GM12801 (cell line): Measurements from ENCODE around the gene ANKIB1.

Experiments
- TF ChIP-seq, protein P1 (sequence below): IDR thresholded peaks from one replicate; pipeline ENCODE4 v1.5.1; 2011; ENCODE audit warnings: control low read depth; ENCODE audit not compliant: insufficient read length; ENCODE audit errors: extremely low read depth

The ANKIB1 gene

DNA sequence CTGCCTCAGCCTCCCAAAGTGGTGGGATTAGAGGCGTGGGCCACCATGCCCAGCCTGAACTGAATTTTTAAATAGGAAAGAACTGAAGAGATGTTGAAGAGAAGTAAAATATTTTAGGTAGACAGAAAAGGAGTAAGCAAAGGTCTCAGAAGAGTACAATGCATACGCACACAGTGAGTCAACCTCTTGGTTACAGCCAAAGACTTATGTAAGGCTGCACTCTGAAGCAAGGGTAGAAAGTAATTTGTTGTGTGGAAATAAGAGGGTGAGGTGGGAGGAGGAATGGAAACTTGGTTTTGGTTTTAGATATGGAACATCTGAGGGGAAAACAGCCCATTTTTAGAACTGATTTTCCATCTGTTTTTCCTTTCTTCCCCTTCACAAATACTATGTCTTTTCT lies 17.7 kb upstream of the ANKIB1 start:
- TF ChIP-seq, protein P1, sequence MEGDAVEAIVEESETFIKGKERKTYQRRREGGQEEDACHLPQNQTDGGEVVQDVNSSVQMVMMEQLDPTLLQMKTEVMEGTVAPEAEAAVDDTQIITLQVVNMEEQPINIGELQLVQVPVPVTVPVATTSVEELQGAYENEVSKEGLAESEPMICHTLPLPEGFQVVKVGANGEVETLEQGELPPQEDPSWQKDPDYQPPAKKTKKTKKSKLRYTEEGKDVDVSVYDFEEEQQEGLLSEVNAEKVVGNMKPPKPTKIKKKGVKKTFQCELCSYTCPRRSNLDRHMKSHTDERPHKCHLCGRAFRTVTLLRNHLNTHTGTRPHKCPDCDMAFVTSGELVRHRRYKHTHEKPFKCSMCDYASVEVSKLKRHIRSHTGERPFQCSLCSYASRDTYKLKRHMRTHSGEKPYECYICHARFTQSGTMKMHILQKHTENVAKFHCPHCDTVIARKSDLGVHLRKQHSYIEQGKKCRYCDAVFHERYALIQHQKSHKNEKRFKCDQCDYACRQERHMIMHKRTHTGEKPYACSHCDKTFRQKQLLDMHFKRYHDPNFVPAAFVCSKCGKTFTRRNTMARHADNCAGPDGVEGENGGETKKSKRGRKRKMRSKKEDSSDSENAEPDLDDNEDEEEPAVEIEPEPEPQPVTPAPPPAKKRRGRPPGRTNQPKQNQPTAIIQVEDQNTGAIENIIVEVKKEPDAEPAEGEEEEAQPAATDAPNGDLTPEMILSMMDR = no peak

DNA sequence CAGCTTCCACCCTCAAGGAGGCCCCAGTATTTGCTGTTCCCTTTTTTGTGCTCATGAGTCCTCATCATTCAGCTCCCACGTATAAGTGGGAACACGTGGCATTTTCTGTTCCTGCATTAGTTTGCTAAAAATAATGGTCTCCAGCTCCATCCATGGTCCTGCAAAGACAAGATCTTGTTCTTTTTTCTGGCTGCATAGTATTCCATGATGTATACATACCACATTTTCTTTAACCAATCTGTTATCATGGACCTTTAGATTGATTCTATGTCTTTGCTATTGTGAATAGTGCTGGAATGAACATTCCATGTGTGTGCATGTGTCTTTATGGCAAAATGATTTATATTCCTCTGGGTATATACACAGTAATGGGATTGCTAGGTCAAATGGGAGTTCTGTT lies 17.0 kb upstream of the ANKIB1 start:
- TF ChIP-seq, protein P1 = no peak

DNA sequence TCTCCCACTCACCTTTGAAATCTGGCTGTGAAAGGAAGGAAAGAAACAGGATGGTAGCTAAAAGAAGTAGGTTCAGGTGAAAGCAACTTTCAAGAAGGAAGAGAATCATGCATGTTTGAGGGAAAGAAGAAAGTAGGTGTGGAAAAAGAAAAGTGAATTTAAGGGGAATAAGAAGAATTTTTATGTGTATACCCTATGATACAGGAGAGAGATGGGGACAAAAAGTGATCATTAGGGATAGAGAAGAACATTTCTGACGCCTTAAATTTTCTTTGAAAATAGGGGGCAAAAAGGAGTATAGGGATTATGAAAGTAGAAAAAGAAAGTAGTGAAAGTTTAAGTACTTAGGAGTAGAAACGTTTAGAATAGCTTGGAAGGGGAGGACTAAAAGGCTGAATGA lies 15.2 kb upstream of the ANKIB1 start:
- TF ChIP-seq, protein P1 = no peak

DNA sequence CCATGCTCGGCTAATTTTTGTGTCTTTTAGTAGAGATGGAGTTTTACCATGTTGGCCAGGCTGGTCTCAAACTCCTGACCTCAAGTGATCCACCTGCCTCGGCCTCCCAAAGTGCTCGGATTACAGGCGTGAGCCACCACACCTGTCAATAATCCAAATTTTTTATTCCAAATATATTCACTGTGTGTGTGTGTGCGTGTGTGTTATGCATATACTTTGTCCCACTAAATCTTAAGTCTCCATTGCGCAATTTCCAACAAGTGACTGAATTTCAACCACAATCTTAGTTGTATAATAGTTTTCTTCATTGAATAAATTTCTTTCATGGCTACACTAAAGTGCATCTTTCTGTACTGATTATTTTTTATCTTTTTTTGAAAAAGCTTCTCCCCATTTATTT lies 2.8 kb upstream of the ANKIB1 start:
- TF ChIP-seq, protein P1 = no peak

DNA sequence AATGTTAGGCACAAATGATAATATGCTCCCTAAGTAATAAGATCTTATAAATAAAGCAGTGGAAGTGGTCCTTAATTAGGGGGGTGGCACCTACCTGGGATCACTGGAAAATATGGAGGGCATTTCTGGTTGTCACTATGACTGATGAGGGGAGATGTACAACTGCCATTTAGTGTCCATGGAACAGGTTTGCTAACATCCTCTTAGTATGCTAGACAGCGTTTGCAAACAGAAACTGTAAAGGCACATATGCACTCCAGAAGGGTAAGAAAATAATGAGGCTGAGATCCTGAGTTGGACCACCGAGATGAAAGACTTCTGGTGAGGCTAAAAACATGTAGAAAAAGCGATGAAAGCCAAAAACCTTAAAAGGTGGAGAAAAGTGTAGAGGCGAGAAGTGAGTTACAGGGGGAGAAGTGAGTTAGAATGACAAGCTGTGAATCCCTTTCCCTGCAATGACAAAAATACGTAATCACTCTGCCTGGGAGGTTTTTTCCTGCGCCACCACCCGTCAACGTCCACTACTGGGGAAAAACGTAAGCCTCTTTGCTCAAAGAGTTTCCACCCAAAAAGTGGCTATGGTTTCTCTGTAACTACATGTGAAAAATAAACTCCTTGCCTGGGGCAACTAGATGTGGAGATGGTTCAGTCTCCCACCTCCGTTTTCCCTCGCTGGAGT lies 827 bp upstream of the ANKIB1 start:
- TF ChIP-seq, protein P1 = no peak

DNA sequence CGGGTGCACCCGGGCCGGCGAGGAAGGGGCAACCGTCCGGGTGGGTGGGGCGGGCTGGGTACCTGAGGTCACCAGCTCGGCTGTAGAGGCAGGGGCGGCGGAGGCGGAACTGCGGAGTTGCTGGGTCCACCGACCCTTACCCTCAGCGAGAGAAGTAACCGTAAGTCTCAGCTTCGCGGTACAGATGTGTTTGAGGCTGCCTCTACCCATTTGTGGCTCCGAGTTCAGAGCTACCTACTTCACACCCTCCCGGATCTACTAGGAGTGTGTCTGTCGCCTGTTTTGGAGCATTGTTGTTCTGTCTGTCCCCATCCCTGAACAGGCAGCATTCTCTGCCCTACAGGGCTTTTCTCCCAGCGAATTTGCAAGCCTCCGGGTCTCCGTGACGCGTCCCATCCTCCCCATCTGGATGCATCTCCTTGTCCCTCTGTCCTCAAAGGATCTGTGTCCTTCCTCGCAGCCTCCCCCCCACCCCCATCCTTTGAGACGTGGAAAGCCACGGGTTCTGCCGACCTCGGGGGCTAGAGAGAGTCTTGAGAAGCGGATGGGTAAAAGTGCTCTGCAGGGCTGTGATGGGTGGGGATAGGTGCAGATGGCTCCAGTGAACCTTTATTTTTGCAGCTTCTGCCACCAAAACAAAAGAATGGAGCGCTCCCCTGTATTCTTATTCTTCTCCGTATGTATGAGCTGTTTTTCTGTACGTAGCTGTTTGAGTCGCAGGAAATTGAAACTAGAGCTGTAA lies 757 bp downstream of the ANKIB1 start:
- TF ChIP-seq, protein P1 = no peak

DNA sequence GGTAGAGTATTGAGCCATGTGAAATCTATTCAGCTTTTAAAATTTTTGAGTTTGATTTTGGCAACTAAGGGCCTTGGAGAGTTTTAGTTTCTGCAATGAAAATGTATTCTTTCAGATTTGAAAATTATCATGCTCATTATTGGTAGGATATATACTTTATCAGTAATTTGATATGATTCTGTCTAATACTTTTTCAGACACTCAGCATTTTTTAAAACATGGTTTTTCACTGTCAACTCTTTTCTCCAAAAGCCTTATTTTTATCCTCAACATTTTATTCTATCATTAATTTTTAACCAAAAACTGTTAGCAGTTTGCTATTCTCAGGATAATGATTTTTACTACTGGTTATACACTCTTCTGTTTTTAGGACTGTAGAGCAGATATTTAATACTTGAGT lies 4.8 kb downstream of the ANKIB1 start:
- TF ChIP-seq, protein P1 = no peak
